Muscle layer of duodenum (tissue), 2 donors: Measurements from ENCODE around the gene TAF1D.
"Not testable (repeated sequence)": the region's sequence is repeated elsewhere in the genome, so short reads cannot be mapped to it uniquely, and the experiment has no call there.

Experiments
- H3K27ac ChIP-seq: one replicate; pipeline ENCODE4 v1.7.0; 2013; ENCODE audit warnings: mild to moderate bottlenecking, low read length
- H3K27me3 ChIP-seq: one replicate; pipeline ENCODE4 v1.7.0; 2013; ENCODE audit warnings: low read depth, mild to moderate bottlenecking, control low read depth, low read length
- H3K36me3 ChIP-seq, 2 donors: one replicate each; pipeline ENCODE4 v1.7.0; 2013; ENCODE audit warnings: low read length in 2 of 2, control low read depth in 1 of 2, mild to moderate bottlenecking in 1 of 2; ENCODE audit not compliant: insufficient read depth in 2 of 2, control insufficient read depth in 1 of 2
- H3K4me1 ChIP-seq, 2 donors: one replicate each; pipeline ENCODE4 v1.7.0; 2013; ENCODE audit warnings: low read length in 2 of 2, mild to moderate bottlenecking in 2 of 2, control low read depth in 1 of 2, moderate library complexity in 1 of 2; ENCODE audit not compliant: insufficient read depth in 2 of 2, control insufficient read depth in 1 of 2
- H3K4me3 ChIP-seq, 2 donors: one replicate each; pipeline ENCODE4 v1.7.0; 2013; ENCODE audit warnings: low read length in 2 of 2, low read depth in 1 of 2, mild to moderate bottlenecking in 1 of 2
- H3K9me3 ChIP-seq, 2 donors: one replicate each; pipeline ENCODE4 v1.7.0; 2013; ENCODE audit warnings: low read length in 2 of 2, control low read depth in 1 of 2, mild to moderate bottlenecking in 1 of 2; ENCODE audit not compliant: control insufficient read depth in 1 of 2
- donor health status: healthy.

The TAF1D gene

GRCh38 chr11:93741094-93741881, at the start of gene TAF1D, which contains the start of gene C11orf54:
Gene TAF1D, minus strand, starts transcription at chr11:93741495. Its CDS starts 2,191 bp downstream, at chr11:93739304.
Gene C11orf54, plus strand, starts transcription at chr11:93741672. Its CDS starts 5,722 bp downstream, at chr11:93747394.
- Histone ChIP-seq H3K36me3 (peaks cover 26 to 33% of the 10 kb centered on the region in 2 donors), H3K4me1 (peaks cover 12 to 29% of the 10 kb centered on the region in 2 donors), H3K4me3 (peak within 1 kb of the TSS; percentile 88 to 99), H3K9me3 (no peaks in the 10 kb centered on the region), H3K27ac (peak within 1 kb of the TSS; percentile 99), H3K27me3 (no peaks in the 10 kb centered on the region)

GRCh38 chr11:93784935-93785360, 43.7 kb upstream of the TAF1D start:
- Histone ChIP-seq H3K36me3 (peaks cover 10% of the 10 kb centered on the region in 2 donors), H3K4me1 (peaks cover 0 to 26% of the 10 kb centered on the region in 2 donors), H3K27ac (peak overlapping the region; percentile 90), H3K4me3 (peak overlapping the region; percentile 95 to 99), H3K27me3 (no peaks in the 10 kb centered on the region), H3K9me3 (no peaks in the 10 kb centered on the region)

- peak within 1 kb of the TSS; percentile 95 to 99 for H3K4me3 ChIP-seq
- peak within 1 kb of the TSS; percentile 90 for H3K27ac ChIP-seq
- H3K36me3 ChIP-seq = peaks cover 4 to 7% of the 10 kb centered on the region in 2 donors
- no peaks in the 10 kb centered on the region for H3K27me3 ChIP-seq
- peaks cover 0 to 26% of the 10 kb centered on the region in 2 donors for H3K4me1 ChIP-seq
- no peaks in the 10 kb centered on the region for H3K9me3 ChIP-seq
Observed at GRCh38 chr11:93784145-93784934, 43.0 kb upstream of the TAF1D start, which contains the start of gene MED17. Gene MED17, plus strand, starts transcription at chr11:93784282. Its CDS starts 232 bp downstream, at chr11:93784514.

- no peaks in the 10 kb centered on the region for H3K27me3 ChIP-seq
- peaks cover 0 to 26% of the 10 kb centered on the region in 2 donors for H3K4me1 ChIP-seq
- H3K27ac ChIP-seq = peak overlapping the region; percentile 90
- H3K4me3 ChIP-seq = peak overlapping the region; percentile 95 to 99
- no peaks in the 10 kb centered on the region for H3K9me3 ChIP-seq
- H3K36me3 ChIP-seq = peaks cover 2 to 4% of the 10 kb centered on the region in 2 donors
Observed at GRCh38 chr11:93783765-93784144, 42.5 kb upstream of the TAF1D start.

- Histone ChIP-seq H3K27ac (no peak overlapping the region), H3K4me1 (peaks cover 0 to 26% of the 10 kb centered on the region in 2 donors), H3K4me3 (peak overlapping the region; percentile 95 to 99), H3K9me3 (no peaks in the 10 kb centered on the region), H3K36me3 (peaks cover 0 to 4% of the 10 kb centered on the region in 2 donors), H3K27me3 (no peaks in the 10 kb centered on the region)
Observed at GRCh38 chr11:93783362-93783761, 42.1 kb upstream of the TAF1D start.

GRCh38 chr11:93775289-93775688, 34.0 kb upstream of the TAF1D start:
- Histone ChIP-seq H3K36me3 (no peaks in the 10 kb centered on the region), H3K9me3 (no peaks in the 10 kb centered on the region), H3K27me3 (no peaks in the 10 kb centered on the region), H3K4me1 (no peaks in the 10 kb centered on the region), H3K27ac (no peak overlapping the region), H3K4me3 (no peak overlapping the region)

- H3K36me3 ChIP-seq, H3K27ac ChIP-seq, H3K9me3 ChIP-seq, H3K27me3 ChIP-seq, H3K4me1 ChIP-seq, H3K4me3 ChIP-seq: not testable (repeated sequence)
Observed at GRCh38 chr11:93774560-93774959, 33.3 kb upstream of the TAF1D start.

- Histone ChIP-seq H3K27ac (no peak overlapping the region), H3K9me3 (no peaks in the 10 kb centered on the region), H3K4me1 (no peaks in the 10 kb centered on the region), H3K27me3 (no peaks in the 10 kb centered on the region), H3K4me3 (no peak overlapping the region), H3K36me3 (no peaks in the 10 kb centered on the region)
Observed at GRCh38 chr11:93773601-93774200, 32.4 kb upstream of the TAF1D start.

- H3K4me1 ChIP-seq = no peaks in the 10 kb centered on the region
- no peaks in the 10 kb centered on the region for H3K9me3 ChIP-seq
- H3K36me3 ChIP-seq = no peaks in the 10 kb centered on the region
- H3K27me3 ChIP-seq = no peaks in the 10 kb centered on the region
- no peak overlapping the region for H3K27ac ChIP-seq
- no peak overlapping the region for H3K4me3 ChIP-seq
Observed at GRCh38 chr11:93773045-93773477, 31.8 kb upstream of the TAF1D start.

GRCh38 chr11:93772123-93772522, 30.8 kb upstream of the TAF1D start:
- no peaks in the 10 kb centered on the region for H3K36me3 ChIP-seq
- H3K4me3 ChIP-seq = no peak overlapping the region
- H3K27me3 ChIP-seq = no peaks in the 10 kb centered on the region
- no peaks in the 10 kb centered on the region for H3K4me1 ChIP-seq
- no peaks in the 10 kb centered on the region for H3K9me3 ChIP-seq
- no peak overlapping the region for H3K27ac ChIP-seq

GRCh38 chr11:93770160-93770559, 28.9 kb upstream of the TAF1D start:
- no peak overlapping the region for H3K4me3 ChIP-seq
- H3K9me3 ChIP-seq = no peaks in the 10 kb centered on the region
- peaks cover 0 to 3% of the 10 kb centered on the region in 2 donors for H3K4me1 ChIP-seq
- no peaks in the 10 kb centered on the region for H3K36me3 ChIP-seq
- no peaks in the 10 kb centered on the region for H3K27me3 ChIP-seq
- H3K27ac ChIP-seq = no peak overlapping the region
